Endothelial cell of umbilical vein (primary cell): ENCODE measurements around the gene NDUFS1. TPM values are rescaled to one million over a fixed set of nuclear protein-coding genes. Genes with fewer than 3 reads are reported as not detected.

Experiments
- BruUV-seq: library from RNA; stranded (reverse); fragments of 400-500 nt; replicated peaks from 2 replicates; lab custom pipeline; 2021; lab: Mats Ljungman, UMichigan
- CTCF ChIA-PET: fragments of 300-600, 350-600 bp; sonication (Branson Sonifier 250); formaldehyde crosslinking; loops from one replicate; lab custom pipeline; 2021; ENCODE audit warnings: antibody characterized with exemption, inconsistent platforms; lab: Charles Lee
- POLR2A ChIA-PET: fragments of 300-600, 350-600 bp; sonication (Branson Sonifier 250); formaldehyde crosslinking; loops from one replicate; lab custom pipeline; 2021; ENCODE audit warnings: antibody characterized with exemption, inconsistent platforms; lab: Charles Lee
- DNase-seq: peaks from one replicate; pipeline ENCODE4 v3.0.0-alpha.2; 2011; ENCODE audit warnings: low read depth, low spot score
- FAIRE-seq: peaks from 2 replicates; lab custom pipeline; 2011; peaks lifted over from hg19 to GRCh38; lab: Jason Lieb, UNC
- H2AFZ ChIP-seq: 2 replicates; pipeline ENCODE4 v1.6.0; 2012; ENCODE audit warnings: low read depth, low read length, control low read depth, inconsistent platforms
- H3K27ac ChIP-seq: 2 replicates; pipeline ENCODE4 v1.5.1; 2011; ENCODE audit warnings: low read depth, mild to moderate bottlenecking, control low read depth, low read length, moderate library complexity; ENCODE audit not compliant: insufficient read depth
- H3K27me3 ChIP-seq, 2 experiments: 2 replicates each; pipeline versions ENCODE4 v1.6.0 to v1.6.1; 2011; ENCODE audit warnings: low read length in 2 of 2, mixed read lengths in 1 of 2; ENCODE audit not compliant: control insufficient read depth in 2 of 2, insufficient read depth in 2 of 2
- H3K36me3 ChIP-seq, 2 experiments: 2 replicates in 1 of 2; 3 replicates in 1 of 2; pipeline ENCODE4 v1.5.1; 2011; ENCODE audit warnings: low read length in 2 of 2, mild to moderate bottlenecking in 1 of 2, moderate library complexity in 1 of 2; ENCODE audit not compliant: control insufficient read depth in 2 of 2, insufficient read depth in 2 of 2; ENCODE audit errors: extremely low read depth in 1 of 2
- H3K4me1 ChIP-seq: 3 replicates; pipeline ENCODE4 v1.5.1; 2011; ENCODE audit warnings: mild to moderate bottlenecking, low read length; ENCODE audit not compliant: control insufficient read depth, insufficient read depth; ENCODE audit errors: extremely low read depth
- H3K4me2 ChIP-seq: 2 replicates; pipeline ENCODE4 v1.6.1; 2011; ENCODE audit warnings: low read length, control low read depth, mixed read lengths; ENCODE audit not compliant: insufficient read depth
- H3K4me3 ChIP-seq, 3 experiments: fragments of 200-600 bp in 1 of 3; sonication (generic), shearing (Covaris generic) in 1 of 3; replicated peaks in 1 of 3; 2 replicates each; pipeline ENCODE4 v1.5.1; 2011 to 2016; ENCODE audit warnings: control low read depth in 3 of 3, low read length in 3 of 3, mild to moderate bottlenecking in 2 of 3, inconsistent platforms in 1 of 3, low read depth in 1 of 3, moderate library complexity in 1 of 3; ENCODE audit not compliant: insufficient read depth in 1 of 3
- H3K79me2 ChIP-seq: 2 replicates; pipeline ENCODE4 v1.6.0; 2012; ENCODE audit warnings: low read length, inconsistent platforms; ENCODE audit not compliant: control insufficient read depth, insufficient read depth
- H3K9ac ChIP-seq: replicated peaks from 2 replicates; pipeline ENCODE3; 2011; ENCODE audit warnings: low read length, control low read depth; ENCODE audit not compliant: insufficient read depth; ENCODE audit errors: extremely low read depth
- H3K9me1 ChIP-seq: replicated peaks from 3 replicates; pipeline ENCODE4 v1.6.0; 2011; ENCODE audit warnings: mild to moderate bottlenecking, low read length; ENCODE audit not compliant: control insufficient read depth, insufficient read depth; ENCODE audit errors: extremely low read depth
- H3K9me3 ChIP-seq: replicated peaks from 2 replicates; pipeline ENCODE4 v1.5.1; 2012; ENCODE audit warnings: low read length, inconsistent platforms; ENCODE audit not compliant: control insufficient read depth, insufficient read depth
- H4K20me1 ChIP-seq: replicated peaks from 2 replicates; pipeline ENCODE3; 2011; ENCODE audit warnings: mild to moderate bottlenecking, low read length; ENCODE audit not compliant: control insufficient read depth, insufficient read depth; ENCODE audit errors: extremely low read depth
- CTCF ChIP-seq, 2 donors: IDR thresholded peaks; 1 replicate in 1 of 2; 2 replicates in 1 of 2; pipeline ENCODE4 v1.5.1; 2011; ENCODE audit warnings: low read length in 2 of 2, mild to moderate bottlenecking in 2 of 2, moderate library complexity in 2 of 2, control low read depth in 1 of 2, inconsistent platforms in 1 of 2, low read depth in 1 of 2; ENCODE audit not compliant: insufficient read depth in 1 of 2; ENCODE audit errors: extremely low read depth in 1 of 2
- EZH2 ChIP-seq: IDR thresholded peaks from 2 replicates; pipeline ENCODE4 v1.6.1; 2012; ENCODE audit warnings: borderline replicate concordance, low read depth, mild to moderate bottlenecking, moderate library complexity, low read length, inconsistent platforms; ENCODE audit not compliant: severe bottlenecking
- FOS ChIP-seq: IDR thresholded peaks from 2 replicates; pipeline ENCODE4 v1.6.1; 2011; ENCODE audit warnings: mild to moderate bottlenecking, low read length, moderate library complexity, borderline replicate concordance; ENCODE audit not compliant: insufficient read depth
- GATA2 ChIP-seq: IDR thresholded peaks from 2 replicates; pipeline ENCODE4 v1.7.0; 2011; ENCODE audit warnings: low read depth, mild to moderate bottlenecking, moderate library complexity, mixed read lengths, low read length; ENCODE audit not compliant: insufficient read length, insufficient read depth
- JUN ChIP-seq: IDR thresholded peaks from 2 replicates; pipeline ENCODE4 v1.6.1; 2011; ENCODE audit warnings: borderline replicate concordance, low read depth; ENCODE audit not compliant: insufficient read length, insufficient read depth
- MAX ChIP-seq: IDR thresholded peaks from 2 replicates; pipeline ENCODE4 v1.6.1; 2011; ENCODE audit not compliant: insufficient read depth, insufficient read length
- MYC ChIP-seq: IDR thresholded peaks from one replicate; pipeline ENCODE4 v1.6.1; 2011; ENCODE audit warnings: mild to moderate bottlenecking, low read depth, low read length
- POLR2A ChIP-seq: IDR thresholded peaks from 2 replicates; pipeline ENCODE4 v1.6.1; 2012; ENCODE audit warnings: low read depth, mild to moderate bottlenecking, control low read depth, low read length
- POLR2AphosphoS5 ChIP-seq: IDR thresholded peaks from 2 replicates; pipeline ENCODE4 v1.6.1; 2012; ENCODE audit warnings: low read depth, mild to moderate bottlenecking, control low read depth, low read length, moderate library complexity; ENCODE audit not compliant: insufficient read depth
- dilution Hi-C: fragments of 300-500 bp; cut with MboI; formaldehyde crosslinking; loops from one replicate; pipeline ENCODE4 v1.15.0; 2019; ENCODE audit warnings: low sequenced_read_pairs; ENCODE audit not compliant: extremely low pct_ligation_motif_present
- intact Hi-C: fragments of 100-400 bp; cut with micrococcal nuclease; formaldehyde crosslinking; loops from one replicate; pipeline ENCODE4 v1.10.0; 2022
- polyA plus RNA-seq, 4 experiments: library from polyadenylated mRNA; depleted of rRNA in 3 of 4; stranded (reverse) in 3 of 4; unstranded in 1 of 4; fragments of >200 nt; gene quantifications; 2 replicates each; pipeline versions ENCODE4 v1.2.1 to v1.2.3, GENCODE V29; 2011 to 2012; ENCODE audit warnings: missing spikeins in 1 of 4
- total RNA-seq: library from RNA; stranded (reverse); gene quantifications from 2 replicates; pipeline ENCODE4 v1.2.3, GENCODE V29; 2021

The NDUFS1 gene
- total and polyA plus RNA-seq, 2 donors (not counting 3 experiments of a cell fraction or from before 2014, with no cell fraction given): 49.8 to 93.2 TPM

- no peaks in the 10 kb centered on the region for H3K9me3 ChIP-seq
- no peaks in the 10 kb centered on the region for H3K79me2 ChIP-seq
- H2AFZ ChIP-seq: no peak overlapping the region
- H3K4me3 ChIP-seq: no peak overlapping the region
- no peak overlapping the region for H3K27ac ChIP-seq
- H3K4me1 ChIP-seq: no peaks in the 10 kb centered on the region
- H3K36me3 ChIP-seq: peaks cover 29 to 31% of the 10 kb centered on the region in 2 experiments
- intact Hi-C loops (no loop called here), dilution Hi-C loops (no loop called here)
- no peak for TF ChIP-seq MAX
- TF ChIP-seq POLR2A: no peak
- FAIRE-seq: no peak
- no peaks in the 10 kb centered on the region for H3K27me3 ChIP-seq
- no peaks in the 10 kb centered on the region for H4K20me1 ChIP-seq
- ChIA-PET CTCF (no interaction called here), POLR2A (no interaction called here)
- H3K9me1 ChIP-seq: no peaks in the 10 kb centered on the region
- no peak overlapping the region for H3K4me2 ChIP-seq
- no peak for DNase-seq
- no peak overlapping the region for H3K9ac ChIP-seq
- BruUV-seq: no TSS peak
Measured at GRCh38 chr2:206144383-206144782, 14.9 kb downstream of the NDUFS1 start.

GRCh38 chr2:206143451-206143850 lies 15.8 kb downstream of the NDUFS1 start:
- H3K9me1 ChIP-seq: no peaks in the 10 kb centered on the region
- H2AFZ ChIP-seq: no peak overlapping the region
- H3K4me3 ChIP-seq: no peak overlapping the region
- no TSS peak for BruUV-seq
- no peaks in the 10 kb centered on the region for H3K79me2 ChIP-seq
- no peaks in the 10 kb centered on the region for H4K20me1 ChIP-seq
- H3K27me3 ChIP-seq: no peaks in the 10 kb centered on the region
- dilution Hi-C loops: no loop called here
- H3K36me3 ChIP-seq: peaks cover 27% of the 10 kb centered on the region in 2 experiments
- FAIRE-seq (no peak), DNase-seq (no peak)
- H3K9ac ChIP-seq: no peak overlapping the region
- TF ChIP-seq EZH2 (no peak), FOS (no peak), MAX (no peak), GATA2 (no peak), JUN (no peak), CTCF (IDR thresholded peaks at IDR 0.05; ENCODE audit: extremely low read depth in 1 of 2, insufficient read depth in 1 of 2, low read depth in 1 of 2, low read length in 2 of 2) (no peak), MYC (no peak), POLR2AphosphoS5 (no peak), POLR2A (no peak)
- POLR2A ChIA-PET: interaction anchor here (0.6 kb wide), 1 partner anchor 1165 kb away, joined by 3 read pairs; no protein-coding TSS in a partner anchor
- no peak overlapping the region for H3K4me2 ChIP-seq
- H3K9me3 ChIP-seq: no peaks in the 10 kb centered on the region
- intact Hi-C loops: no loop called here
- CTCF ChIA-PET: interaction anchor here (1.4 kb wide), 1 partner anchor 141 kb away, joined by 3 read pairs; no protein-coding TSS in a partner anchor
- no peak overlapping the region for H3K27ac ChIP-seq
- H3K4me1 ChIP-seq: no peaks in the 10 kb centered on the region
